GM21786 (cell line): Measurements from ENCODE around the gene FBXW7.

Source experiments
- ATAC-seq: cut with Tn5 transposase; IDR thresholded peaks from one replicate; pipeline ENCODE4 v1.9.1; 2021; ENCODE audit not compliant: unreplicated experiment

The FBXW7 gene

GRCh38 chr4:152380919-152381318, 155.0 kb downstream of the FBXW7 start:
- no peak for ATAC-seq

GRCh38 chr4:152380185-152380584, 155.7 kb downstream of the FBXW7 start:
- ATAC-seq, result no peak

DNA sequence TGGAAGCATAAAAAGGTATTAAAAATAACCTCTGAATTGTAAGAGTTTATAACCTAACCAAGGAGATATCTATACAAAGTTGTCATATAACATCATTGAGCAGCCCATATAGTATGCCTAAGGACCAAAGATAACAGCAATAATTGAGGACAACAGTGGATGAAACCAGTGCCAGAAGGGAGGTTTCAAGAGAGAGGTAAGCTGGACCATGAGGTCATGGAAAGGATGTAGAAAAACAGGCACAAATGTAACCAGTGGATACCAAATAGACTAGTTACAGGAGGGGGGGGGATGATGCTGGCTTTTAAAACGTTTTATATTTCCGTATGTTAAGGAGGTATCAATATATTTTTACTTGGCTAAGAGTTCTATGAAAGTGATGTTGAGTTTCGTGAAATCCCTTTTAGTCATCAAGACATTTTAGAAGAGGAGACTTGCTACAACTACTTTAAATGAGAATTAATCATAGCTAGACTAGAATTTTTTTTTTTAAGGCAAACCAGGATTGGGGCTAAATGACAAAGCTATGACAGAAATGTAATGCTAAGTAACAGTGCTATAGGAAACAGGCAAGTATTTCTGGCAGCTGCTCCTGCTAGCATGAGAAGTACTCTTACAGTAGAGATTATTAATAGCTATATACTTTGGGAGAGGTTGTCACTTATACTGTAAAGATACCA, 161.1 kb downstream of the FBXW7 start:
- ATAC-seq, result no peak

- ATAC-seq, result peak; percentile 45
Observed at GRCh38 chr4:152374153-152374552, 161.7 kb downstream of the FBXW7 start.

- no peak for ATAC-seq
Observed at GRCh38 chr4:152372444-152372843, 163.4 kb downstream of the FBXW7 start.

- ATAC-seq, result no peak
Observed at GRCh38 chr4:152369902-152370295, 166.0 kb downstream of the FBXW7 start.

GRCh38 chr4:152369203-152369901, 166.5 kb downstream of the FBXW7 start:
- ATAC-seq, result no peak

DNA sequence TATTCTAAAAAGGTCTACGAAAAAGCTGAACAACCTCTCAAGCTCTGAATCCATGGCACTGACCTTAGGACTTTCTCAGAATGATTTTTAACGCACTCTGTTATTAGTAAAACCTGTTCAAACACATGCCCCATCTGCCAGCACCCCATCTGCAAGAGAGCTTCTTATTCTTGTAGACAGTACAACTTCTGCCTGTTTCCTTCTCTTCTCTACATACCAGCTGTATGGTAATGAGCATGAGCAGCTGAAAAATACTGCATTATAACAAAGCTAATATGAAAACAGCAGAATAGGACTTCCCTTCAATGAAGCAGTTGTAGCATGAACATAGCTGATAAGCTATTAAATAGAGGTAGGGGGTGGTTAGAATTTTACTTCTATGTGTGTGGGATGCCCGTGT, 167.9 kb downstream of the FBXW7 start:
- no peak for ATAC-seq

GRCh38 chr4:152364883-152365282, 171.0 kb downstream of the FBXW7 start:
- no peak for ATAC-seq

DNA sequence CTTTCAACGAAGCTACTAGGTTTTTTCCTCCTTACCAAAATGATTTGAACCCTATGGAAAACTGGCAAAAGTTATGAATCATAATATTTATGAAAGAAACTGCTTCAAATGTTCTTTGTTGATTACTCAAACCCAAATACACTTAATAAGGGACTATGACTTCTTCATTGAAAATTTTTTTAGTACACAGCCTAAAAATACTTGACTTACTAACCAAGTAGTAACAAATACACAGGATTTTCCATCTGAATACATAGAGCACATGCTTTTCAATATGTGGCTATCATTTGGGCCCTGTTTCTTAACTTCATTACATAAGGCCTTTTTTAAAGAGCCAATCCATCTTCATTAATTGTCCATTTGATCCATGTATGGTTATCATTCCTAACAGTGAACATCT, 171.5 kb downstream of the FBXW7 start:
- ATAC-seq, result no peak

GRCh38 chr4:152363904-152364303, 172.0 kb downstream of the FBXW7 start:
- no peak for ATAC-seq

GRCh38 chr4:152363086-152363485, 172.8 kb downstream of the FBXW7 start:
- no peak for ATAC-seq

- ATAC-seq, result no peak
Observed at GRCh38 chr4:152360045-152360410, 175.9 kb downstream of the FBXW7 start.

DNA sequence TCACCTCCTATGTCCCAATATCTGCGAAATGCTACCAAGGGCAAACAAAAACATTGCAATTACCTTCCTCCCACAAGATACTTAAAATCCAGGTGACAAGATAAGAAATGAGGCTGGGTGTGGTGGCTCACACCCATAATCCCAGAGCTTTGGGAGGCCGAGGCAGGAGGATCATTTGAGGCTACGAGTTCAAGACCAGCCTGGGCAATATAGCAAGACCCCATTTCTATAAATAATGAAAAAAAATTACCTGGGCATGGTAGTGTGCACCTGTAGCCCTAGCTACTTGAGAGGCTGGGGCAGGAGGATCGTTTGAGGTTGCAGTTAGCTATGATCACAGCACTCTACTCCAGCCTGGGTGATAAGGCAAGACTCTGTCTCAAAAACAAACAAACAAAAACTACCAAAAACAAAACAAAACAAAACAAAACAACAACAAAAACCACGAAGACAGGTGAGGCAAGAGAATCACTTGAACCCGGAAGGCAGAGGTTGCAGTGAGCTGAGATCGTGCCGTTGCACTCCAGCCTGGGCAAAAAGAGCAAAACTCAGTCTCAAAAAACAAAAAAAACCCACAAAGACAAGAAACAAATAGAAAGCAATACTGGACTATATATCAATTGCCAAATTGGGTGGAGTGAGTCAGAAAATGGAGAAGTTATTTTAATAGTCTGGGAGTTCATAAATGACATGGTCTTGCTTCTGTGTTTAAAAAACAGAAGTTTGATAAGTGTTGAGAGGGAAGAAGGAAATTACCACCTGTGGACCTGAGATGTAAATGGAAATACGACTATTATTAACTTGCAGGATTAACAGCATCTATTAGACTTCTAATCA, 176.5 kb downstream of the FBXW7 start:
- no peak for ATAC-seq

DNA sequence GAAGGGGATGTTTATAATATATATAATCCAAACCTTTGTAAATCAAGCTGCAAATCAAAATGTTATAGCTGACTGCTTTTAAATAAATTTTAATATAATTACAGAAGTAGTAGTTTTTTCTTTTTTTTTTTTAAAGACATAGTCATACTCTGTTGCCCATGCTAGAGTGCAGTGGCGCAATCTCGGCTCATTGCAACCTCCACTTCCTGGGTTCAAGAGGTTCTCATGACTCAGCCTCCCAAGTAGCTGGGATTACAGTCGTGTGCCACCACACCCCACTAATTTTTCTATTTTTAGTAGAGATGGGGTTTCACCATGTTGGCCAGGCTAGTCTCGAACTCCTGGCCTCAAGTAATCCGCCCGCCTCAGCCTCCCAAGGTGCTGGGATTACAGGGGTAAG, 178.7 kb downstream of the FBXW7 start:
- no peak for ATAC-seq

- no peak for ATAC-seq
Observed at GRCh38 chr4:152356428-152357034, 179.4 kb downstream of the FBXW7 start.

DNA sequence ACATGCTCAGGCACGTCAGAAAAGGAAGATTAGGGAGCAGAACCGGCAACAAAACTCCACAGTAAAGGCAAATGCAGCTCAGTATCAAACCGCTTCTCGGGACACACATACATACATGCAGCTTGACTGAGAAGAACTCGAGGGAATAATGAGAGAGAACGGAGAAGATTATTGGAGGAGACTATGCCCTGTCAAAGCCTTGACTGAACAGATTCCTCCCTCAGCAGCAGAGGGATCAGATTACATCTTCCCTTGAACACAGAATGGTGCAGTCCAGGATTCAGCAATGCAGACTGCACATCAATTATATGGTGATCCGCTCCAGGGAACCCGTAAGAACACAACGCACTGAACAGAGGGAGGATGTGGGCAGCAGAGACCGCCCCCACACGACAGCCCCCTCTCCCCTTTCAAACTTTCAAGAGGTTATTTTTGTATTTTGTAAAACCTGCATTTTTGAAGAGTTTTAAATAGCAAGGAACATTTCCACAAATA, 183.2 kb downstream of the FBXW7 start:
- peak; percentile 75 for ATAC-seq

DNA sequence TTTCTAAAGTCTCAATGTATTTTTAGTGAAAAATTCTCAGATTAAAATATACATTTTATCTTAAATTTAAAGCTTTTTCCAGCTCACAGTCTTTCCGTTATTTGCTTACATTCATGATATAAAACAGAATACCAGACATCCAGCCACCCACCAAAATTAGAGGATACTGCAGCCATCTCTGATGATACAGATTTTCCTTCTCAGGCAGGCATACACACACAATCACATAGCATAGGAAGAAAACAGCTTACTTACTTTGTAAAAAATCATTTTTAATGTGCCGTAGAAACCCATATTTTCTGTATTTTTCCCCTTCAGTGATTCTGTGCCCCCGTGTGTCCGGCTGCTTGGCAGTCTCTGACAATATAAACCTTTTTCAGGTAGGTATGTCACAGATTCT, 183.7 kb downstream of the FBXW7 start:
- peak; percentile 3 for ATAC-seq

DNA sequence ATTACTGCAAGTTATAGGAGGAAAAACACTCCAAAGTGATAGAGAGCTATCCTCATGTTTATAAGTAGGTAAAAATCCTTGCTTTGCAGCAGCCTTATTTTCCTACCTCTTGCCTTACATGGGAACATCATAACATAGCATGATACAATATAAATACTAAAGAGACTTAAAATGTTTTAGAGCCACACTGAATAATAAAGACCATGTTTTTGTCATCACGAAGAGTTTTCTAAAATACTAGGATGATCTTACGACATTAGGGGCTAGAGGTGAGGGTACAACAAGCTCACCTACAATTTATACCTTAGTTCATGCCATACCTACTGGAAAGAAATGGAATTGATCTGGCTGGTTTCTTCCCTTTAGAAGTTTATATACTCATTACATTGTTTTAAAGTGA, 184.8 kb downstream of the FBXW7 start:
- no peak for ATAC-seq

GRCh38 chr4:152348670-152349069, 187.2 kb downstream of the FBXW7 start:
- ATAC-seq, result no peak

DNA sequence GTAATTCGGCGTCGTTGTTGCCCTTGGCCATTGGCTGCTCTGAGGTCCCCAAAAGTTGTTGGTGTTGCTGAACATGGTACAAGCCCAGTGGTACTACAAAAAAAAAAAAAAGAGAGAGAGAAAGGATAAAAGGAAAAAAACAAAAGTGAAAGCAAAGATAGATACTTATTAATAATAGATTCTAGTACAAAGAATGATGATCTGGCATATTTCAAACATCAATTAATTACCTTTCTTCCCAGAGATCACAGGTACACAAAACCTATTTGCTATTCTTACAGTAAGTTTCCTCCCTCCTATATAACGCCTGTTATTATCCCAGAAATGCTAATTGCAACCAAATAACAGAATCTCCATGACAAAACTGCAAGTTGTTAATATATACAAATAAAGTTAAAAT, 188.9 kb downstream of the FBXW7 start:
- ATAC-seq, result no peak
